ENCODE results near the gene MAP3K6.

- no peak for TF ChIP-seq ARNT (IDR thresholded peaks at IDR 0.05)
- no peak for TF ChIP-seq TARDBP (IDR thresholded peaks at IDR 0.05)
Measured at GRCh38 chr1:27413004-27413403, 46.2 kb upstream of the MAP3K6 start.
